Measurements from ENCODE around the gene HMGXB3.
A peak's percentile ranks its signal among the peaks of the same experiment; 100 is the strongest.

HMGXB3 gene

DNA sequence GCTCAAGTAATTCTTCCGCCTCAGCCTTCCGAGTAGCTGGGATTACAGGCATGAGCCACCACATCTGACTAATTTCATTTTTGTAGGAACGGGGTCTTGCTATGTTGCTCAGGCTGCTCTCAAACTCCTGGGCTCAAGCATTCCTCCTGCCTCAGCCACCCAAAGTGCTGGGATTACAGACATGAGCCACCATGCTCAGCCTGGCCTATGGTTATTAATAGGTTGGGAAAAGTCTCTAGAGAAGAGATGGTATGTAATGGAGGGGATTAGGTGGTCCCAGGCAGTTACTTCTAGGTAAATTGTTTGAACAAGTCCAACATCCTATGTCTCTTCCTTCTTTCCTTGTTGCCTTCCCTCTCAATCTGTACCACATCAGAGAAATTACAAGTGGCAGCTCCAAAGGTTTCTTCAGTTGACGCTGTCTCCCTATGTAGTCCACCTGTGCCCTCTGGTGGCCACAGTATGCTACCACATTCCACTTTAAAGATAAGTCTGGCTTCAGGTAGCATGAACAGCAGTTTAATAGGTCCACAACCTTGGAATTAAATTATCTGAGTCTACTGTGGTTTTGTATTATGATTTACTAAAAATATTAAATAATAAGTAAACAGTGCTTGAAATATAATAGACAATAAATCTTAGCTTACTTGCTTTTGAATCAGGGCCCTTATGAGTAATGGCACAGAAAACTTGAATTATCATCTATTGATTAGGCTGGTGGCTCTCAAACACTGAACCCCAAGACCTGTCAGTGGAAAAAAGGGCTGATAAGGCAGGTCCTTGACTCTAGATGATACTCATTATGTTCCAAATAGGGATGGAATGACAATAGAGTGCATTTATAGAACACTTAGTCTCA, 9.8 kb upstream of the HMGXB3 start:
- DNase-seq, result peak; percentile 92

DNA sequence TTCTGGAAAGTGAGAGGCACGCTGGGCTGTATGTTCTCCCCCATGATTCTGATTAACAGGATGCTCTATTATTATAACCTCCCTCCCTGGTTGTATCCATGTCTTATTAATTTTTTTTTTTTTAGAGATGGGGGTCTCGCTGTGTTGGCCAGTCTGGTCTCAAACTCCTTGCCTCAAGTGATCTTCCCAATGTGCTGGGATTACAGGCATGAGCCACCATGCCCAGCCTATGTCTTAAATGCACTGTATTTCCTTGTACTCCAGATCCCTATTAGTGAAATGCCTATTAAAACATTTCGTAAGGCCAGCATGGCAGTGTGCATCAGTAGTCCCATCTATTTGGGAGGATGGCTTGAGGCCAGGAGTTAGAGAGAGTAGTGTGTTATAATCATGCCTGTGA, 7.1 kb upstream of the HMGXB3 start:
- no peak for DNase-seq

DNA sequence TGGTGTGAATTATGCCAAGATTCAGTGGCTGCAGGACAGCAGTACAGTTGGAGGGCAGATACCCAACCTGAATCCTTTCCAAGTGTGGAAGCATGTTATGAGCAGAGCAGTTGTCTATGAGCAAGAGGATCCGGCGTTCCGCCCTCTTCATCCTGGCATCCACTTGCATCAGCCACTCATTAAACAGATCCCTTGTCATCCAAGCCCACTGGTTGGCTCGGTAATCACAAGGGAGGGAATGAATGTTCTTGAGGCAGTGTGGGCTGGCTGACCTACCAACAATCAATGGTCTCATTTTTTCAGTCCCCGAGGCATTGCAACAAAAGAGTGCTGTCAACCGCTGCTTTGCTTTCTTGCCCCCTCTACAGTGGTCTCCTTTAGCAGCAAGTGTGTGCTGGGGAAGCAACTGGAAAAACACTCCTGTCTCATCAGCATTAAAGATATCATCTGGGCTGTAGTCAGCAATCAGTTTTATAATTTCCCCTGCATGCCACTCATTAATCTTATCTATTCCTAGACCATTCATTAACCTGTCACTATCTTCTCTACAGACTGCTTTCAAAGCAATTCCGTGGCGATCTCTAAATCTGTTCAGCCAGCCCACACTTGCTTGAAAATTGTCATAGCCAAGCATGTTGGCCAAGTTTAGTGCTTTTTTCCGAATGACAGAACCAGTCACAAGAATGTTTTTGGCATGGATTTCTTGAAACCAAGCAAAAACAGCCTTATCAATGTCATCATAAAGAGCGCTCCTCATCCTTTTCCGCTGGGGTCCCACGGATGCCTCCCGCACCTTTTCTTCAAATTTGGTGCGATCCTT, 4.9 kb upstream of the HMGXB3 start:
- no peak for DNase-seq

DNA sequence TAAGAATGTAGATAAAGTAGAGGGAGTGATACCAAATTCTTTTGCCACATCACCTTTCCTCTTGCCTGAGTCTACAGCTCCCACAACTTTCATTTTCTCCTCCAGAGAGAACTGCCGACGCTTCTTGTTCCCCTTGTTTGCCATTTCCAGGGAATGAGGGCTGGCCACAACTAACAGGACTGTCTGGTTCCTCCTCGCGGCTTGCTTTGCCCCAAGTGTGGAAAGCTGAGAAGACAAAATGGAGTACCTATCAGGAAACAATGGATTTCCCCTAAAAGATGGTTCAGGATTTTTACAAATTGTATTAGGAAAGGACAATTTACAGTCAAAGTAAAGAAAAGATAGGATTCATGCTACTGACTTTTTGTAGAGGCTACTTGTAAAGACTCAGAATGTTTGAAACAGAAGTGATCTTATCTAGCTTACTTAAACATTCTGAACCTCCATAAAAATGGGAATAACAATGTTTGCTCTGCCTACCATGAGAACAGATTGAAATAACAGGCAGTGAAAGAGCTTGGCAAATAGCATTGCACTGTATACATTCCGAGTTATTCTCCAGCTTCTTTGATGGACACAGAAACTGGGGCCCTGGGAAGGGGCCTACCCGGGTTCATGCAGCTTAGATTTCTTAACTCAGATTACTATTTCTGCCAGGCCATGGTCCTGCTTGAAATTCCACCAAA, 4.2 kb upstream of the HMGXB3 start:
- DNase-seq, result no peak

DNA sequence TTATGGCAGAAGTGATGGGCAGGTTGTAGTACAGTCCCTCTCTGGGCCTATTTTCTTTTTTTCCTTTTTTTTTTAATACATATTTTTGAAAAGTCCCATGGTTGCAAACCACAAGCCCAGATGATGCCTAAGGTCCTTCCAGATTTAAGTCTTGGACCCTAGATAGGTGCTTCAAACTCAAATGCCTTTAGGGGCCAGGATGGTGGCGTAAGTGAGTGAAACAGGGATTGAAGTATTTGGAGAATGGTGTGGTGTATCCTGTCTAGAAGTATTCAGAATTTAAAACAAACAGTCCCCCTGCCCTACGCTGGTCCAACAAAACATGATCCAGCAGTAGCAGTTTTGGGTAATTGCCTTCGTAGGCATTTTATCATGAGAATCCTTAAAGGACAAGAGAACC, 2.3 kb upstream of the HMGXB3 start:
- DNase-seq, result no peak

DNA sequence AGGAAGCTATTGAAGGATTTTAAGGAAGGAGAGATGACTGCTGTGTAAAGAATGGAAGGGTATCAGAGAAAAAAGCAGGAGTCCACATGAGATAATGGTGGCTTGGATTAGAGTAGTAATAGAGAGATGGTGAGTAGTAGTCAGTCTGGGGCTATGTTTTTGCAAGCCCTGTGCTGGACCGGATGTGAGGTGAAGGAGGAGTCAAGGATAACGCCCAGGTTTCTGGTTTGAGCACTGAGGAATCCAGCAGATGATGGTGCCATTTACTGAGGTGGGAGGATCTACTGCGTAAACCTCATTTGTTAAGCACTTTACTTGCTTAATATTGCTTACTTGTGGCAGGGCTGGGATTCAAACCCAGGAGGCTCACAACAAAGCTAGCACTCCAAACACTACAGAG, 1.2 kb upstream of the HMGXB3 start:
- DNase-seq, result no peak

DNA sequence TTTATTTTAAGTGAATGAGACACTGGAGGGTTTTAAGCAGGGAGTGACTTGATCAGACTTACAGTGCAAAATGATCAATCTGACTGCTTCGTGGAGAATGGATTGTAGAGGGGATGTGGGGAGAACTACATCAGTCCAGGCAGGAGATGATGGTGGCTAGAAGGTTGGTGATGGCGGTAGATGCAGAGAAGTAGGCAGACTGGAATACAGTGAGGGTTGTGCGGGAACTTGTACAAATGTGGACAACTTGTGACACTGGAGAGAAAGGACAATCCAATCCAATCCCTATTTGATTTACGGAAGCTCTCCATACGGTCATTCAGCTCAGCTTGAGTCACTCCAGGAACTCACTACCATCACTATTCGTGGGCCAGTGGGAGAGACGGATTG, 678 bp upstream of the HMGXB3 start:
- DNase-seq, result no peak

DNA sequence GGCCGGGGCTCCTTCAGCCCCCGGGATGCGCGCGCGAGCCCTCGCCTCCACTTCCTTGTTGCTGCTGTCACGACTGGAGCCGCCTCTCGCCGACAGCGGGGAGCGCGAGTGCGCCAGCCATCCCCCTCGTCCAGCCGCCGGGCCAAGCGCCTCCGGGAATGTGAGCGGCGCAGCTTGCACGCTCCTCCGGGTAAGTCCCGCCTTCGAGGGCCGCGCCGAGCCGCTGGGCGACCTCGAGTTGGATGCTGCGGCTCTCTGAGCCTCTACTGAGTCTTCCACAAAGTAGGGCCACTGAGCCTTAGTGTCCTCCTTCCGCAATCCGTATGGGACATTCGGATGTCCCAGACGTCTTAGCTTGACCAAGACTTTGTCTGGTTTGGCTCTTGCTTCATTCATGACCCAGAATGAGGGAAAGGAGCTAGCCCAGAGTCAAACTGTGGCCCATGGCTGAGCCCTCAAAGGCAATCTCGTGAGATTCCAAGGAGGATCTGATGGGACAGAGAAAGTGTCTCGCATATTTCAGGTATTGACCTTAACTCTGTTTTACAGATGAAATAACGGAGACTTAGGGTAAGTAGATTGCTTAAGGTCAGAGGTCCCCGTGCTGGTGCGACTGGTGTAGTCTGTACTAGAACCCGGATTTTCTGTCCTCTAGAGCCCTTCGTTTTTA, 586 bp downstream of the HMGXB3 start:
- peak; percentile 56 for DNase-seq

DNA sequence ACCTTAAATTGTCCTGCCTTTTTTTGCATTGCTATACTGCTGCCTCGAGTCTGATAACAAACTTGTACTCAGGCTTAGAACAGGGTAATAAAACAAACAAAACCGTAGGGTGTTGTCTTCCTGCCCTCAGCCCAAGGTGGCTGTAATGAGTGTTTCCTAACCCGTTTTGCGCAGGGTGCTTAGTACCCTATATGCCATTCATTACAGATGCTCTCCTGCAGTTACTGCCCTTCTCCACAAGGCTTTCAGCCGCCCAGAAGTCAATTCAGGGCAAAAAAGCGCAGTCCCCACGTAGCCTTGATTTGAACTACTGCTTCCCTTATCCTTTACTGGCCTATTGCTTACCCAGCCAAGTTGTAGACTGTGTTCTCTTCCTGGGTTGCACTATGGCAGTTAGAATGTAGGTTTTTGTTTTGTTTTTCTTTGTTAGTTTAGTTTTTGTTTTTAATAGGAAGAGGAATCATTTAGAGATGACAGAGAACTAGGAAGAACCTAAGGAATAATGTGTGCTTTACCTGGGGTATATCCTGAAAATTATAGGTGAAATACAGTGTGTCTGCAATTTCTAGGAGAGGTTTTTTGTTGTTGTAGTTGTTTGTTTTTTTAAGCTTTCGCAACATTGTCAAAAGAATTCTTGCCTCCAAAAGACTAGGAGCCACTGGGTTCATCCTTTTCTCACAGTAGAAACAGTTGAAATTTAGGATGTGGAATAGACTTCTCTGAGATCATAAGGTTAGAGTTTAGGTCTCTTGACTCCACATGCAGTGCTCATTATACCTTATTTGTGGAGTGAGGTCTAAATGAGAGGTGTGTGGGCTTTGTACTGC, 1.3 kb downstream of the HMGXB3 start:
- peak; percentile 96 for DNase-seq

DNA sequence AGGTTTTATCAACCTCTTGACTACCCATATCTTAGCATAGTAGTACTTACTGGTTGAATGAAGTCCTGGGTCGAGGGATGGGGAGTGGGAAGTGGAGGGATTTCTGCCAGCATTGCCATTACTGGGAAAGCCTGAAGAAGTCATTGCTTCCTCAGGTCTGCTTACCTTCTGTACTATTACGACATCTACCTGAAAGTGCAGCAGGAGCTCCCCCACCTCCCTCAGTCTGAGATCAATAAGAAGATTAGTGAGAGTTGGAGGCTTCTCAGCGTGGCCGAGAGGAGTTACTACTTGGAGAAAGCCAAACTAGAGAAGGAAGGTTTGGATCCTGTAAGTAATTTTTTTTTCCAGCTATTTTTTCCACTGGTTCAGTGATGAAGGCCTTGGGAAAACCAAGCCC, 5.8 kb downstream of the HMGXB3 start:
- no peak for DNase-seq

DNA sequence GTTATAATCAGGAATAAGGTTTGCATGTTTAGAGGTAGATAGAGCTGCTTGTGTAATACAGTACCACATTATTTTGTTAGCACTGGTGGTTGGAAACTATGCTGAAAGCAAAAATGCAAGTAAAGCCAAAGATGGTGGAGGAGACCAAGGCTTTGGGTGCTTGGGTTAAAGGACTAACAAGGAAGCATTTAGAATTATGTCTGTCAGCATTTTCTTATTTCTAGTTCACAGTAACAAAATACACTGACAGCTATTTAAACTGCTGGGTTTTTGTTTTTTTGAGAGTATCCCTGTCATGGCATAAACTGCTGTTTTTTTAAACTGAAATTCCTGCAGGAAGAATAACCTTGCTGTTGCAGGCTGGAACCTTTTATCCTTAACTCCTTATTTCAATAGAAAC, 6.5 kb downstream of the HMGXB3 start:
- no peak for DNase-seq

DNA sequence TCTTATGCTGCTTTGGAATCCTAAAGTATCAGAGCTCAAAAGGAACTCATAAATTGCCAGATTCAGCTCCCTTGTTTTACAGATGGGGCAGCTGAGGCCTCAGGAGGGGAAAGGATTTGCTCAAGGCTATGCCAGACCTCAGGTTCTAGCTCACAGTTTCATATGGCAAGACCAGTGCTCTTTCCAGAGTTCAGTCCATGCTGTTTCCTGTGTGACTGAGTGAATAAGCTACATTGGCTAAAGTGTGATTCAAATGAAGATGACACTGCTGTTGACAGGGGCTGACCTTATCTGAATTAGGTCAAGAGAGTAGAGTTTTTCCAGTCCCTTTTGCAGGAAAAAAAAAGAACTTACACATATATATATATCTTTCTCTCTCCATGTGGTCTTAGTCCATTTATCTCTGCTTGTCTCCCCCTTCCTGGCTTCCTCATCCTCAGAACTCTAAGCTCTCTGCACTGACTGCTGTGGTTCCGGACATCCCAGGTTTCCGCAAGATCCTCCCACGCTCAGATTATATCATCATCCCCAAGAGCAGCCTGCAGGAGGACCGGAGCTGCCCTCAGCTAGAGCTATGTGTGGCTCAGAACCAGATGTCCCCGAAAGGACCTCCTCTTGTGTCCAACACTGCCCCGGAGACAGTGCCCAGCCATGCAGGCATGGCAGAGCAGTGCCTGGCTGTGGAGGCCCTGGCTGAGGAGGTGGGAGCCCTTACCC, 9.3 kb downstream of the HMGXB3 start:
- DNase-seq, result no peak

DNA sequence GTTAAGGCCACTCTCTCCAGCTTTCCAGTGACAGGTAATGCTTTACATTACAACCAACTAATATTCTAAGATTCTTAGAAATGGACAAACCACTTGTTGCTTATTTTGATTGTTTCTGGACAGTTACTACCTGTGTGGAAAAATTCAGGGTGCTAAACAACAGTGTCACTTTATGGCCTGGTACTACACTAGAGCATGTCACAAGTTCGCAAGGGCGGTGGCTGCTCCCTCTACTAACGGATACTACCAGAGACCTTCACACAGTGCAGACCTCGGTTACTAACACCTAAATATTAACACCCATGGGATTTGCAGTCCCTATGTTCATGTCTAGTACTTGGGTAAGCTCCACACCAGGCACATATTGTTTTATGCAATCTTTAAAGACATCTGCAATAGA, 13.4 kb downstream of the HMGXB3 start:
- DNase-seq, result no peak

DNA sequence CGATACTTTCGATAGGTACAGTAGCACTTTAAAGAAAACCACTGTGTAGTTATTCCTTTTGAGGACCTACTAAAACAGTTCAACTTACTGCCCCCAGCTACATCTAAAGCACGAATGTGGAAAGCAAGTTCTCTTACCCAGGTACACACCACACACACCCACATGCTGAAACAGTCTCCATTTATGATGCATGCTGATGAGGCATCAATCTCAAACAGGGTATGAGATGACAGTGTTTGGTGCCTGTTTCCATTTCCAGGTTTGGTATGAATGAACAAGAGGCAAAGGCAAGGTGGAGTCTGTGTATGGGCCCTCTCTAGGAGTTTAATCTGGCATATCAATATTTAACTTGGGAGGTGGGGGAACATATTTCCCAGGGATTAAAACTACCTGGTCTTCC, 13.9 kb downstream of the HMGXB3 start:
- DNase-seq, result no peak

DNA sequence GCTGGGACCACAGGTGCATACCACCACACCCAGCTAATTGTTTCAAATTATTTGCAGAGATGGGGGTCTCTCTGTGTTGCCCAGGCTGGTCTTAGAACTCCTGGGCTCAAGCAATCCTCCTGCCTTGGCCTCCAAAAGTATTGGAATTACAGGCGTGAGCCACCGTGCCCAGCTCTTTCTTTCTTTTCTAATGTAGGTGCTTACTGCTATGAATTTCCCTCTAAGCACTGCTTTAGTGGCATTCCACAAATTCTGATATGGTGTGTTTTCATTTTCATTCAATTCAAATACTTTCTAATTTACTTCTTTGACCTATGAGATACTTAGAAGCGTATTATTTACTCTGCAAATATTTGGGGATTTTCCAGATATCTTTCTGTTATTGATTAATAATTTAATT, 14.9 kb downstream of the HMGXB3 start:
- DNase-seq, result no peak

DNA sequence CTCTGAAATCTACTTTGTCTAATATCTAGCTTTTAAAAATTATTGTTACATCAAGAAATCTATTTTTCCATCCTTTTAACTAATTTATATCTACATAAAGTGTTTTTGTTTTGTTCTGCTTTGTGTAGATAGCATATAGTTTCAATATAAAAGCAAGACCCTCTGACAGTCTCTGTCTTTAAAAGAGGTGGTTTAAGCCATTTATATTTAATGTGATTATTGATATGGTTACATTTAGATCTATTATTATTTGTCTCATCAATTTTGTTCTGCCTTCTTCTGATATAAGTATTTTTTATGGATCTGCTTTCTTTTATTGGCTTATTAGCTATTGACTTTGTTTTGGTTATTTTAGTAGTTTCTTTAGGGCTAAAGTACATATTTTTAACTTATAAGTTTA, 16.0 kb downstream of the HMGXB3 start:
- DNase-seq, result no peak

DNA sequence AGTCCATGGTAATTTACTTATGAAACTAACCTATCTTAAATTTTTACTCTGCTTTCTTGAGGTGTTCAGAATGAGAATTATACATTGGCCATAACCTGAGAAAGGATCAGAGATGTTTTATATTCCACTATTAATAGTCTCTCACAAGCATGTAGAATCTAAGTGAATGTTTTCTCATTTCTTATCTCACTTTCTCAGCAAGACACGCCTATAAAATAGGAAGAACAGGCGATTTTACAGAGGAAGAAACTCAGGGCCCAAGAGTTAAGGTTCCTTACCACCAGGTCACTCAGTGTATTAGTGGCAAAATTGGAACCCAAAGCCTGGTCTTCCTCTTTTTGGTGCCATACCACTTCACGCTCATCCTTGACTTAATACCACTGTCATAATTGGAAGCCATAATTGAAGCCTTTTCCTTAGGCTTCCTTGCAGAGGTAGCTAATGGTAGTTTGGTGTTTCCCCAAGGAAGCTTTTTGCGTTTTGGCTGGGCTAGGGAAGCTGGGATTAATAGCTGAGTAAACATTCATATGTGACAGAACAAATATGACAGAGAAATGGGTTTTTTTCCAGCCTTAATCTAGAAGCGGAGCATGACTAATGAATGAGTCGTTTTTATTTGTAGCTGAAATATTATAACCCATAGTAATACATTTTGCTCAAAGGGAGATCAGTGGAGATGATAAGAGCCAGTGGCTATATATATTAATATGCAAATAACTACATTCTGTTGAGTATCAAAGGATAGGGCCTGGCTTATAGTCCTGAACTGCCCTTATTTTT, 16.9 kb downstream of the HMGXB3 start:
- DNase-seq, result peak; percentile 75

DNA sequence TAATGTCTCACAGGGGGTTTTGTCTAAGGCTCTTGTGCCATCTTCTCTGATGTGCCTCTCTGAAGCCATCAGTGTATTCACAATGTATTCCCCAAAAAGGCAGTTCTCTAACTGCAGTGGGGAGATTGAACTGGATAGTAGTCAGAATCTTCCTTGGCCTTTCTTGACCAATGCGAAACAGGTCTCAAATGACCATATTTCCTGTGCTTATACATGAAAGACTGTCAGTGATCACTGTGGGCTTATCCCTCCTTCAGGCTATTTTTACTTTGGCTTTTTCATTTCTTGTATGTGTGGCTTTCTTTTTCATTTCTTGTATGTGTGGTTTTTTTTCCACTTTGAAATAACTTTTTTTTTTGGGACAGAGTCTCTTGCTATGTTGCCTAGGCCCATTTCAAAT, 19.7 kb downstream of the HMGXB3 start:
- DNase-seq, result no peak

DNA sequence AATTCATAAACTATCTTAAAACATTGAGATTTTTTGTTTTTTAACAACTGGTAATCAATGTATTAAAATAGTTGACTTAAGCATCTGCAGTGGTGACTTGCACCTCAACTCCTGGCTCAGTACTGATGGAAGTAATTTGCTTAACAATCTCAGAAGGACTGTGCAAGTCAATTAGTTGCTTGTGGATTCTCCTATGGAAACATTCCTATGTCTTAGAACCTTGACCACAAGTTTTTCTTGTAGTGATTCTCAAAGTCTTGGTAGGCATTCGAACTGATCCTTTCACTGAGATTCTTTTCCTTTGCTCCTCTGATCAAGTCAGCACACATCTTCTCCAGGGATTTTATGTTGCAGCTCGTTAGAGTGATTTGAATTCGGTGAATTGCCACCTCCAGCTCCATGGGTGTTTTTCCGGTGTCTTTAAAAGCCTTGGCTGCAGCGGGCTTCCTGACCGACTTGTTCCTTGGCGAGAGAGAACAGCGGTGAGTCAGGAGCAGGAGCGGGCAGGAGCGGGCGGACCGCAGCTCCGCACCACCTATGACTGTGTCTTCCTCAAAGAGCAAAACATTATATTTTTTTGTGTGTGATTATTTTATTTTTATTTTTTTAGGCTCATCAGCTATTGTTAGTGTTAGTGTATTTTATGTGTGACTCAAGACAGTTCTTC, 21.1 kb downstream of the HMGXB3 start:
- DNase-seq, result no peak

DNA sequence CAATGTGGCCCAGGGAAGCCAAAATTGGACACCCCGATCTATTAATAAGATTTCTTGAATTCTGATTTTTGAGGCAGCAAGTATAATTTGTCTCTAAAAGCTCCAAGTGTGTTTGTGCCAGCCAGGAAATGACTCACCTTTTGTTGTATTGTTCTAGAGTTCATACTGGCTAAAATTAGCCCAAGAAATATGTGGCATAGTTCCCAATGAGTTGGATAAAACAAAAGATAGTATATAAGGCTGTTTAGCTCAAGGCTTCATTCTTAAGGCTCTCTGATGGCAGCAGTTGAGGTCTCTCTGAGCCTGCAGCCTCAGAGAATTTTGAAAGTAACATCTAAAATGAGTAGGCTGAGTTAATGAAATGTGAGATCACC, 21.6 kb downstream of the HMGXB3 start:
- DNase-seq, result no peak

Measured in hematopoietic multipotent progenitor cell treated with erythropoietin and hydrocortisone succinate and interleukin-3 and kit ligand, for 6 days (in vitro differentiated cells).